K562 (cell line): Measurements from ENCODE around the gene TRIM38. TPM values are rescaled to one million over a fixed set of nuclear protein-coding genes. Genes with fewer than 3 reads are reported as not detected.

Experiments used
- ATAC-seq: fragments of 200-7000 bp; cut with Tn5 transposase; 3 replicates; pipeline ENCODE4 v1.9.1; 2020; ENCODE audit warnings: moderate library complexity
- BruUV-seq: library from RNA; stranded (reverse); fragments of 400-500 nt; replicated peaks from 2 replicates; lab custom pipeline; 2021; lab: Mats Ljungman, UMichigan
- CTCF ChIA-PET: fragments of 300-600 bp; formaldehyde crosslinking; extraction: SDS; loops from one replicate; lab custom pipeline; 2021; ENCODE audit warnings: low intra/inter-chr PET ratio; lab: Yijun Ruan, JAX
- POLR2A ChIA-PET: fragments of 300-600, 350-650 bp; sonication (Branson Sonifier 250); formaldehyde crosslinking; extraction: SDS; loops from one replicate; lab custom pipeline; 2021; ENCODE audit warnings: antibody characterized with exemption, inconsistent platforms; lab: Yijun Ruan, JAX
- DNase-seq, 4 experiments: peaks; one replicate each; pipeline versions ENCODE4 v3.0.0 to v3.0.0-alpha.2; 2011 to 2018; ENCODE audit warnings: low spot score in 3 of 4, mixed read lengths in 3 of 4; ENCODE audit errors: extremely low read depth in 1 of 4
- FAIRE-seq: peaks from 2 replicates; lab custom pipeline; 2011; peaks lifted over from hg19 to GRCh38; lab: Jason Lieb, UNC
- H2AFZ ChIP-seq: 2 replicates; pipeline ENCODE4 v1.6.0; 2011; ENCODE audit warnings: low read depth, low read length, control low read depth, inconsistent platforms
- H3K27ac ChIP-seq: fragments of 200-600 bp; 3 replicates; pipeline ENCODE4 v1.8.0; 2011; ENCODE audit warnings: low read depth, mild to moderate bottlenecking, control low read depth, inconsistent platforms, low read length, moderate library complexity, mixed read lengths; ENCODE audit errors: extremely low read depth
- H3K27me3 ChIP-seq, 2 experiments: fragments of 300-600 bp in 1 of 2; 2 replicates in 1 of 2; 3 replicates in 1 of 2; pipeline versions ENCODE4 v1.6.0 to v1.8.0; 2011; ENCODE audit warnings: inconsistent platforms in 2 of 2, low read length in 2 of 2, mild to moderate bottlenecking in 1 of 2, mixed read lengths in 1 of 2, moderate library complexity in 1 of 2; ENCODE audit not compliant: control insufficient read depth in 2 of 2, insufficient read depth in 2 of 2
- H3K36me3 ChIP-seq: fragments of 300-600 bp; 3 replicates; pipeline ENCODE4 v1.8.0; 2011; ENCODE audit warnings: mild to moderate bottlenecking, low read length, inconsistent platforms; ENCODE audit not compliant: control insufficient read depth, insufficient read depth
- H3K4me1 ChIP-seq, 2 experiments: fragments of 200-600 bp in 1 of 2; replicated peaks in 1 of 2; 2 replicates in 1 of 2; 3 replicates in 1 of 2; pipeline versions ENCODE4 v1.5.1 to v1.8.0; 2011; ENCODE audit warnings: inconsistent platforms in 2 of 2, low read length in 2 of 2, mild to moderate bottlenecking in 1 of 2, mixed read lengths in 1 of 2, moderate library complexity in 1 of 2; ENCODE audit not compliant: control insufficient read depth in 2 of 2, insufficient read depth in 2 of 2
- H3K4me2 ChIP-seq: 2 replicates; pipeline ENCODE4 v1.6.1; 2011; ENCODE audit warnings: low read length, control low read depth, inconsistent platforms, mixed read lengths; ENCODE audit not compliant: insufficient read depth
- H3K4me3 ChIP-seq: fragments of 200-600 bp; sonication (generic), shearing (Covaris generic); 2 replicates; pipeline ENCODE4 v1.5.1; 2016; ENCODE audit warnings: control low read depth, inconsistent platforms
- H3K79me2 ChIP-seq: fragments of 200-600 bp; 3 replicates; pipeline ENCODE4 v1.8.0; 2011; ENCODE audit warnings: low read length, inconsistent platforms; ENCODE audit not compliant: control insufficient read depth, insufficient read depth
- H3K9ac ChIP-seq, 2 experiments: 2 replicates each; pipeline versions ENCODE4 v1.6.0 to v1.6.1; 2011; ENCODE audit warnings: low read depth in 2 of 2, low read length in 2 of 2, control low read depth in 1 of 2, inconsistent platforms in 1 of 2, mild to moderate bottlenecking in 1 of 2, mixed read lengths in 1 of 2; ENCODE audit not compliant: insufficient read depth in 1 of 2
- H3K9me1 ChIP-seq: one replicate; pipeline ENCODE4 v1.6.0; 2011; ENCODE audit warnings: inconsistent platforms, mild to moderate bottlenecking, low read length, moderate library complexity; ENCODE audit not compliant: control insufficient read depth, insufficient read depth
- H3K9me3 ChIP-seq: replicated peaks from 2 replicates; pipeline ENCODE4 v1.5.1; 2011; ENCODE audit warnings: low read depth, low read length, inconsistent platforms; ENCODE audit not compliant: control insufficient read depth, insufficient read depth
- H4K20me1 ChIP-seq: replicated peaks from 2 replicates; pipeline ENCODE4 v1.6.1; 2011; ENCODE audit warnings: low read length, inconsistent platforms, mixed read lengths; ENCODE audit not compliant: control insufficient read depth, insufficient read depth
- HIVEP1 ChIP-seq: fragments of 250-450 bp; sonication (Bioruptor Pico); IDR thresholded peaks from 2 replicates; pipeline ENCODE4 v1.4.0; 2020; ENCODE audit warnings: mild to moderate bottlenecking
- PHB2 ChIP-seq: fragments of 450-650 bp; IDR thresholded peaks from 2 replicates; pipeline ENCODE4 v1.6.1; 2017; ENCODE audit warnings: low read depth
- ZNF584 ChIP-seq: fragments of 200-800 bp; sonication (Bioruptor generic); IDR thresholded peaks from 2 replicates; pipeline ENCODE4 v1.6.1; 2016; ENCODE audit warnings: low read depth, mild to moderate bottlenecking, missing genetic modification characterization, missing compliant biosample characterization
- WGBS: fragments of 100-300 bp; shearing (Covaris generic); methylation state at CpG from one replicate; pipeline ENCODE4 v1.1.6; 2016; ENCODE audit warnings: low coverage, mixed read lengths; ENCODE audit not compliant: insufficient coverage; ENCODE audit errors: missing lambda C conversion rate; 5-methylcytosine and 5-hydroxymethylcytosine counted together
- in situ Hi-C: fragments of 300-500 bp; cut with MboI; formaldehyde crosslinking; loops from 4 replicates; pipeline ENCODE4 v1.15.0; 2018; ENCODE audit warnings: inconsistent platforms, mixed read lengths
- intact Hi-C: fragments of 100-400 bp; cut with micrococcal nuclease; formaldehyde crosslinking; loops from 2 replicates; pipeline ENCODE4 v1.14.2; 2022
- polyA plus RNA-seq, 8 experiments: library from polyadenylated mRNA; depleted of rRNA in 4 of 8; stranded (reverse) in 5 of 8; unstranded in 3 of 8; fragments of >200 nt; fragmentation: Nextera tagmentation in 2 of 8; fragmentation: Illumina TruSeq in 1 of 8; extraction: Ambion mirVana in 2 of 8; extraction: Trizol in 1 of 8; gene quantifications; 2 replicates each; pipeline versions ENCODE4 v1.2.1 to v1.2.3, GENCODE V29; 2011 to 2014; ENCODE audit warnings: inconsistent platforms in 1 of 8, missing spikeins in 1 of 8
- total RNA-seq, 7 experiments: library from RNA; depleted of rRNA in 6 of 7; stranded (reverse); fragments of >200 nt in 6 of 7; fragmentation: Illumina TruSeq in 2 of 7; extraction: Trizol in 2 of 7; gene quantifications; 2 replicates each; pipeline versions ENCODE4 v1.2.1 to v1.2.3, GENCODE V29; 2011 to 2021; ENCODE audit warnings: low replicate concordance in 1 of 7
- TF ChIP-seq, protein P1 (sequence below): IDR thresholded peaks from 2 replicates; pipeline ENCODE4 v1.6.1; 2012; ENCODE audit warnings: low read depth, low read length, improper control_type of control experiment, borderline replicate concordance
- TF ChIP-seq, protein P2 (sequence below): fragments of 450-650 bp; IDR thresholded peaks from 2 replicates; pipeline ENCODE4 v1.6.1; 2017; ENCODE audit warnings: antibody characterized with exemption, mild to moderate bottlenecking
- TF ChIP-seq, protein P3 (sequence below): fragments of 250-450 bp; sonication (Bioruptor Pico); IDR thresholded peaks from 2 replicates; pipeline ENCODE4 v1.4.0; 2020; ENCODE audit warnings: mild to moderate bottlenecking

TRIM38 gene
- total and polyA plus RNA-seq, 9 of the 15 experiments (the other 6 are each of a cell fraction or from before 2014, with no cell fraction given), result 1.7 to 6.7 (median 6.3) TPM

DNA sequence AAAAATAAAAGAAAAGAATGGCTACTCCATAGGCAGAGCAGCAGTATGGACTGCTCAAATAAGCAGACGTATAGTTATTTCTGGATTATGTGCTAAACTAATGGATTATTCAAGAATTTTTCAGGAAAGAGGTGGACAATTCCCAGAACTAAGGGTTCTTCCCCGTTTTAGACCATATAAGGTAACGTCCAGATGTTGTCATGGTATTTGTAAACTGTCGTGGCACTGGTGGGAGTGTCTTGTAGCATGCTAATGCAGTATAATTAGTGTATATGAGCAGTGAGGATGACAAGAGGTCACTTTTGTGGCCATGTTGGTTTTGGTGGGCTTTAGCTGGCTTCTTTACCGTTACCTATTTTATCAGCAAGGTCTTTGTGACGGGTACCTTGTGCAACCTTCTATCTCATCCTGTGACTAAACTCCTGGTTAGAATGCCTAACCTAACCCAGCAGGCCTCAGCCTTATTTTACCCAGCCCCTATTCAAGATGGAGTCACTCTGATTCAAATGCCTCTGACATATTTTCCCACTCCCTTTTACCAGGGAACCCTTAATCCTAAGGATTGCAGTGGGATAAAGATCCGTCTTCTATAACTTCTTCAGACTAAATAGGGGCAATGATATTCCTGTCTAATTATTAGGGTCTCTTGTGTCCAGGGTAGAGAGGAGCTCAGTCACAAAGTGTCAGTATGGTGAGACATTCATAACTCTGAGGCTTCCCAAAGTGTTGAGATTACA lies 11.1 kb upstream of the TRIM38 start:
- CTCF ChIA-PET, result no interaction called here
- no peak for FAIRE-seq
- TF ChIP-seq, protein P1, sequence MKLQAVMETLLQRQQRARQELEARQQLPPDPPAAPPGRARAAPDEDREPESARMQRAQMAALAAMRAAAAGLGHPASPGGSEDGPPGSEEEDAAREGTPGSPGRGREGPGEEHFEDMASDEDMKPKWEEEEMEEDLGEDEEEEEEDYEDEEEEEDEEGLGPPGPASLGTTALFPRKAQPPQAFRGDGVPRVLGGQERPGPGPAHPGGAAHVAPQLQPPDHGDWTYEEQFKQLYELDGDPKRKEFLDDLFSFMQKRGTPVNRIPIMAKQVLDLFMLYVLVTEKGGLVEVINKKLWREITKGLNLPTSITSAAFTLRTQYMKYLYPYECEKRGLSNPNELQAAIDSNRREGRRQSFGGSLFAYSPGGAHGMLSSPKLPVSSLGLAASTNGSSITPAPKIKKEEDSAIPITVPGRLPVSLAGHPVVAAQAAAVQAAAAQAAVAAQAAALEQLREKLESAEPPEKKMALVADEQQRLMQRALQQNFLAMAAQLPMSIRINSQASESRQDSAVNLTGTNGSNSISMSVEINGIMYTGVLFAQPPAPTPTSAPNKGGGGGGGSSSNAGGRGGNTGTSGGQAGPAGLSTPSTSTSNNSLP, result no peak
- no peak for TF ChIP-seq HIVEP1
- TF ChIP-seq, protein P2, sequence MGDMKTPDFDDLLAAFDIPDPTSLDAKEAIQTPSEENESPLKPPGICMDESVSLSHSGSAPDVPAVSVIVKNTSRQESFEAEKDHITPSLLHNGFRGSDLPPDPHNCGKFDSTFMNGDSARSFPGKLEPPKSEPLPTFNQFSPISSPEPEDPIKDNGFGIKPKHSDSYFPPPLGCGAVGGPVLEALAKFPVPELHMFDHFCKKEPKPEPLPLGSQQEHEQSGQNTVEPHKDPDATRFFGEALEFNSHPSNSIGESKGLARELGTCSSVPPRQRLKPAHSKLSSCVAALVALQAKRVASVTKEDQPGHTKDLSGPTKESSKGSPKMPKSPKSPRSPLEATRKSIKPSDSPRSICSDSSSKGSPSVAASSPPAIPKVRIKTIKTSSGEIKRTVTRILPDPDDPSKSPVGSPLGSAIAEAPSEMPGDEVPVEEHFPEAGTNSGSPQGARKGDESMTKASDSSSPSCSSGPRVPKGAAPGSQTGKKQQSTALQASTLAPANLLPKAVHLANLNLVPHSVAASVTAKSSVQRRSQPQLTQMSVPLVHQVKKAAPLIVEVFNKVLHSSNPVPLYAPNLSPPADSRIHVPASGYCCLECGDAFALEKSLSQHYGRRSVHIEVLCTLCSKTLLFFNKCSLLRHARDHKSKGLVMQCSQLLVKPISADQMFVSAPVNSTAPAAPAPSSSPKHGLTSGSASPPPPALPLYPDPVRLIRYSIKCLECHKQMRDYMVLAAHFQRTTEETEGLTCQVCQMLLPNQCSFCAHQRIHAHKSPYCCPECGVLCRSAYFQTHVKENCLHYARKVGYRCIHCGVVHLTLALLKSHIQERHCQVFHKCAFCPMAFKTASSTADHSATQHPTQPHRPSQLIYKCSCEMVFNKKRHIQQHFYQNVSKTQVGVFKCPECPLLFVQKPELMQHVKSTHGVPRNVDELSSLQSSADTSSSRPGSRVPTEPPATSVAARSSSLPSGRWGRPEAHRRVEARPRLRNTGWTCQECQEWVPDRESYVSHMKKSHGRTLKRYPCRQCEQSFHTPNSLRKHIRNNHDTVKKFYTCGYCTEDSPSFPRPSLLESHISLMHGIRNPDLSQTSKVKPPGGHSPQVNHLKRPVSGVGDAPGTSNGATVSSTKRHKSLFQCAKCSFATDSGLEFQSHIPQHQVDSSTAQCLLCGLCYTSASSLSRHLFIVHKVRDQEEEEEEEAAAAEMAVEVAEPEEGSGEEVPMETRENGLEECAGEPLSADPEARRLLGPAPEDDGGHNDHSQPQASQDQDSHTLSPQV, result 0 out of 2 replicates have a peak, but pooled peaks have one; percentile 24
- TF ChIP-seq, protein P3, sequence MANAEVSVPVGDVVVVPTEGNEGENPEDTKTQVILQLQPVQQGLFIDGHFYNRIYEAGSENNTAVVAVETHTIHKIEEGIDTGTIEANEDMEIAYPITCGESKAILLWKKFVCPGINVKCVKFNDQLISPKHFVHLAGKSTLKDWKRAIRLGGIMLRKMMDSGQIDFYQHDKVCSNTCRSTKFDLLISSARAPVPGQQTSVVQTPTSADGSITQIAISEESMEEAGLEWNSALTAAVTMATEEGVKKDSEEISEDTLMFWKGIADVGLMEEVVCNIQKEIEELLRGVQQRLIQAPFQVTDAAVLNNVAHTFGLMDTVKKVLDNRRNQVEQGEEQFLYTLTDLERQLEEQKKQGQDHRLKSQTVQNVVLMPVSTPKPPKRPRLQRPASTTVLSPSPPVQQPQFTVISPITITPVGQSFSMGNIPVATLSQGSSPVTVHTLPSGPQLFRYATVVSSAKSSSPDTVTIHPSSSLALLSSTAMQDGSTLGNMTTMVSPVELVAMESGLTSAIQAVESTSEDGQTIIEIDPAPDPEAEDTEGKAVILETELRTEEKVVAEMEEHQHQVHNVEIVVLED (CRISPR knock-in tag), result no peak
- TF ChIP-seq PHB2, result no peak
- 0 out of 2 replicates have a peak, but pooled peaks have one; percentile 29 for TF ChIP-seq ZNF584 (CRISPR knock-in tag)

More for the DNA sequence above, 11.1 kb upstream of the TRIM38 start:
- peak overlapping the region; percentile 38; the same call in 1 of the 2 replicates for H2AFZ ChIP-seq
- POLR2A ChIA-PET, result interaction anchor here (1.8 kb wide), 1 partner anchor 16 kb away, joined by 3 read pairs; no protein-coding TSS in a partner anchor
- H3K4me3 ChIP-seq, result no peak overlapping the region
- no peaks in the 10 kb centered on the region for H3K9me3 ChIP-seq
- H3K9me1 ChIP-seq, result no peaks in the 10 kb centered on the region
- H3K4me1 ChIP-seq, result no peaks in the 10 kb centered on the region; a peak in 1 of 5 replicates
- 14% methylated on average over 7 of the region's 7 CpGs for WGBS
- no peaks in the 10 kb centered on the region for H4K20me1 ChIP-seq
- intact Hi-C loops, result no loop called here
- ATAC-seq (peak; percentile 66), DNase-seq (no peak)
- no peaks in the 10 kb centered on the region for H3K79me2 ChIP-seq
- no peaks in the 10 kb centered on the region for H3K36me3 ChIP-seq
- no TSS peak for BruUV-seq
- H3K9ac ChIP-seq, result no peak overlapping the region
- H3K27me3 ChIP-seq, result no peaks in the 10 kb centered on the region
- in situ Hi-C loops, result no loop called here
- no peak overlapping the region for H3K4me2 ChIP-seq
- H3K27ac ChIP-seq, result no peak overlapping the region
